Testis (tissue), 3 donors: Measurements from ENCODE around the gene CMTR1. TPM values are rescaled to one million over a fixed set of nuclear protein-coding genes. Genes with fewer than 3 reads are reported as not detected.

Experiments
- DNase-seq: peaks from one replicate; pipeline ENCODE4 v3.0.0-alpha.2; 2019
- H3K27ac ChIP-seq, 2 donors: fragments of 200-600 bp; sonication (generic); one replicate each; pipeline ENCODE4 v1.5.1; 2019
- H3K27me3 ChIP-seq: fragments of 200-600 bp; sonication (generic); one replicate; pipeline ENCODE4 v1.5.1; 2019
- H3K36me3 ChIP-seq: fragments of 200-600 bp; sonication (generic); one replicate; pipeline ENCODE4 v1.5.1; 2017; ENCODE audit warnings: low read depth; ENCODE audit errors: missing control alignments
- H3K4me1 ChIP-seq: fragments of 200-600 bp; sonication (generic); one replicate; pipeline ENCODE4 v1.5.1; 2019
- H3K4me3 ChIP-seq, 2 donors: fragments of 200-600 bp; sonication (generic); one replicate each; pipeline ENCODE4 v1.5.1; 2017 to 2019
- H3K9me3 ChIP-seq: fragments of 200-600 bp; sonication (generic); one replicate; pipeline ENCODE4 v1.5.1; 2017
- CTCF ChIP-seq, 3 experiments: fragments of 450-650 bp in 2 of 3; fragments of 200-600 bp in 1 of 3; sonication (generic) in 1 of 3; IDR thresholded peaks; one replicate each; pipeline ENCODE4 v1.5.1; 2016 to 2019; ENCODE audit warnings: antibody characterized with exemption in 3 of 3, mild to moderate bottlenecking in 2 of 3, moderate library complexity in 1 of 3
- POLR2A ChIP-seq: fragments of 450-650 bp; IDR thresholded peaks from one replicate; pipeline ENCODE4 v1.6.1; 2017; ENCODE audit warnings: antibody characterized with exemption, mild to moderate bottlenecking, moderate library complexity
- WGBS, 2 donors: methylation state at CpG; one replicate each; pipeline ENCODE4 v1.1.5; 2018; 5-methylcytosine and 5-hydroxymethylcytosine counted together
- intact Hi-C: fragments of 100-400 bp; cut with DNase I; formaldehyde crosslinking; loops from one replicate; pipeline ENCODE4 v1.15.1; 2023; ENCODE audit warnings: low total_unique reads
- polyA plus RNA-seq: library from polyadenylated mRNA; stranded (reverse); fragments of 350-450 nt; fragmentation: Illumina TruSeq; extraction: RNeasy Lipid Tissue Mini Kit (QIAGEN cat#74804); gene quantifications from one replicate; pipeline ENCODE4 v1.2.3, GENCODE V29; 2014; ENCODE audit warnings: low read depth, low replicate concordance; ENCODE audit not compliant: insufficient read depth
- total RNA-seq, 2 donors: library from RNA; depleted of rRNA; stranded (reverse); fragments of >200 nt; gene quantifications; one replicate each; pipeline ENCODE4 v1.2.3, GENCODE V29; 2016

Gene CMTR1
- total and polyA plus RNA-seq, 3 donors from 2014 or later, result 123 to 234 (median 231) TPM

GRCh38 chr6:37417393-37417792 is 15.6 kb upstream of the CMTR1 start:
- no peak for DNase-seq
- 45 to 73% methylated on average over 2 of the region's 2 CpGs for WGBS, 2 donors
- intact Hi-C loops, result no loop called here
- H3K4me3 ChIP-seq, result no peak overlapping the region
- H3K27ac ChIP-seq, result no peak overlapping the region
- no peaks in the 10 kb centered on the region for H3K9me3 ChIP-seq
- no peaks in the 10 kb centered on the region for H3K4me1 ChIP-seq
- no peaks in the 10 kb centered on the region for H3K36me3 ChIP-seq
- TF ChIP-seq POLR2A (no peak), CTCF (IDR thresholded peaks at IDR 0.05) (no peak)
- no peaks in the 10 kb centered on the region for H3K27me3 ChIP-seq

- no peaks in the 10 kb centered on the region for H3K27me3 ChIP-seq
- TF ChIP-seq CTCF (IDR thresholded peaks at IDR 0.05) (no peak), POLR2A (no peak)
- H3K27ac ChIP-seq, result no peak overlapping the region
- intact Hi-C loops, result no loop called here
- WGBS, 2 donors, result 65 to 71% methylated on average over 5 of the region's 5 CpGs
- no peak overlapping the region for H3K4me3 ChIP-seq
- H3K9me3 ChIP-seq, result no peaks in the 10 kb centered on the region
- DNase-seq, result no peak
- no peaks in the 10 kb centered on the region for H3K36me3 ChIP-seq
- H3K4me1 ChIP-seq, result no peaks in the 10 kb centered on the region
Observed at GRCh38 chr6:37418722-37419121, 14.3 kb upstream of the CMTR1 start.

- H3K4me1 ChIP-seq, result no peaks in the 10 kb centered on the region
- WGBS, 2 donors, result 82 to 86% methylated on average over 4 of the region's 4 CpGs
- DNase-seq, result no peak
- no peaks in the 10 kb centered on the region for H3K36me3 ChIP-seq
- H3K4me3 ChIP-seq, result no peak overlapping the region
- TF ChIP-seq POLR2A, result no peak
- no peak for TF ChIP-seq CTCF (IDR thresholded peaks at IDR 0.05)
- H3K27me3 ChIP-seq, result no peaks in the 10 kb centered on the region
- no peaks in the 10 kb centered on the region for H3K9me3 ChIP-seq
- intact Hi-C loops, result no loop called here
- H3K27ac ChIP-seq, result no peak overlapping the region
Observed at GRCh38 chr6:37426058-37426944, 6.7 kb upstream of the CMTR1 start.

GRCh38 chr6:37426945-37427510 is 6.0 kb upstream of the CMTR1 start:
- Histone ChIP-seq H3K27me3 (no peaks in the 10 kb centered on the region), H3K4me1 (no peaks in the 10 kb centered on the region), H3K4me3 (no peak overlapping the region), H3K27ac (no peak overlapping the region), H3K9me3 (no peaks in the 10 kb centered on the region), H3K36me3 (no peaks in the 10 kb centered on the region)
- DNase-seq, result no peak
- TF ChIP-seq POLR2A, result no peak
- no peak for TF ChIP-seq CTCF (IDR thresholded peaks at IDR 0.05)
- WGBS, 2 donors, result 87 to 89% methylated on average over 6 of the region's 6 CpGs
- intact Hi-C loops, result no loop called here
